Mesendoderm (in vitro differentiated cells): ENCODE results near the gene RAB28.

Source experiments
- DNase-seq: peaks from one replicate; pipeline ENCODE4 v3.0.0; 2013
- H2AK5ac ChIP-seq: 2 replicates; pipeline ENCODE4 v1.6.1; 2013; ENCODE audit warnings: low read length, inconsistent platforms
- H2BK120ac ChIP-seq: 2 replicates; pipeline ENCODE4 v1.6.1; 2013; ENCODE audit warnings: low read depth, mild to moderate bottlenecking, low read length, moderate library complexity, mixed read lengths
- H2BK15ac ChIP-seq: replicated peaks from 2 replicates; pipeline ENCODE4 v1.6.1; 2013; ENCODE audit warnings: low read depth, mild to moderate bottlenecking, moderate library complexity
- H2BK5ac ChIP-seq: 2 replicates; pipeline ENCODE4 v1.6.1; 2013; ENCODE audit warnings: low read length, inconsistent platforms
- H3K18ac ChIP-seq: 2 replicates; pipeline ENCODE4 v1.6.1; 2013; ENCODE audit warnings: mild to moderate bottlenecking, low read length, mixed read lengths
- H3K23ac ChIP-seq: one replicate; pipeline ENCODE4 v1.6.1; 2013; ENCODE audit warnings: low read length
- H3K27ac ChIP-seq: 2 replicates; pipeline ENCODE4 v1.5.1; 2013; ENCODE audit warnings: low read depth, mild to moderate bottlenecking, inconsistent platforms, low read length, moderate library complexity
- H3K27me3 ChIP-seq: 2 replicates; pipeline ENCODE4 v1.6.1; 2013; ENCODE audit warnings: low read length, control low read depth, mild to moderate bottlenecking, inconsistent platforms; ENCODE audit not compliant: insufficient read depth, poor library complexity
- H3K36me3 ChIP-seq: 2 replicates; pipeline ENCODE4 v1.6.1; 2013; ENCODE audit warnings: low read length, inconsistent platforms; ENCODE audit not compliant: control insufficient read depth, insufficient read depth
- H3K4ac ChIP-seq: one replicate; pipeline ENCODE4 v1.6.1; 2013; ENCODE audit warnings: low read depth, mild to moderate bottlenecking, low read length, moderate library complexity
- H3K4me1 ChIP-seq: 2 replicates; pipeline ENCODE4 v1.6.1; 2013; ENCODE audit warnings: low read depth, low read length, inconsistent platforms; ENCODE audit not compliant: control insufficient read depth
- H3K4me2 ChIP-seq: 2 replicates; pipeline ENCODE4 v1.6.1; 2013; ENCODE audit warnings: low read length
- H3K4me3 ChIP-seq: 2 replicates; pipeline ENCODE4 v1.5.1; 2013; ENCODE audit warnings: mild to moderate bottlenecking, low read length
- H3K56ac ChIP-seq: one replicate; pipeline ENCODE4 v1.6.1; 2013; ENCODE audit warnings: low read length
- H3K79me1 ChIP-seq: 2 replicates; pipeline ENCODE4 v1.6.1; 2013; ENCODE audit warnings: low read length, inconsistent platforms
- H3K79me2 ChIP-seq: 2 replicates; pipeline ENCODE4 v1.6.1; 2013; ENCODE audit warnings: mild to moderate bottlenecking, low read length; ENCODE audit not compliant: control insufficient read depth, insufficient read depth
- H3K9ac ChIP-seq: 2 replicates; pipeline ENCODE4 v1.6.1; 2013; ENCODE audit warnings: low read length, inconsistent platforms
- H4K5ac ChIP-seq: one replicate; pipeline ENCODE4 v1.6.1; 2013; ENCODE audit warnings: low read length
- H4K8ac ChIP-seq: one replicate; pipeline ENCODE4 v1.6.1; 2013; ENCODE audit warnings: low read depth, mild to moderate bottlenecking, control low read depth, low read length, moderate library complexity
- WGBS: extraction: QIAGEN DNeasy Blood & Tissue Kit; methylation state at CpG from one replicate; pipeline ENCODE4 v1.1.7; 2013; ENCODE audit warnings: low lambda C conversion rate, missing lambda C conversion rate; ENCODE audit not compliant: insufficient coverage; ENCODE audit errors: extremely low coverage; 5-methylcytosine and 5-hydroxymethylcytosine counted together

The RAB28 gene

GRCh38 chr4:13454786-13455185 lies 29.4 kb downstream of the RAB28 start:
- no CpG with 5 or more reads among the region's 1 CpG for WGBS

GRCh38 chr4:13452927-13453579 lies 31.1 kb downstream of the RAB28 start:
- DNase-seq, result no peak
- no peak overlapping the region for H3K9ac ChIP-seq
- H4K8ac ChIP-seq, result no peak overlapping the region
- no peaks in the 10 kb centered on the region for H3K36me3 ChIP-seq
- no peak overlapping the region for H3K4me3 ChIP-seq
- H2BK5ac ChIP-seq, result no peak overlapping the region
- H3K27ac ChIP-seq, result no peak overlapping the region
- H3K18ac ChIP-seq, result no peak overlapping the region
- H3K23ac ChIP-seq, result no peak overlapping the region
- no peak overlapping the region for H2BK120ac ChIP-seq
- H3K4me1 ChIP-seq, result no peaks in the 10 kb centered on the region
- no peaks in the 10 kb centered on the region for H3K79me2 ChIP-seq
- H2BK15ac ChIP-seq, result no peak overlapping the region
- H2AK5ac ChIP-seq, result no peak overlapping the region
- H3K27me3 ChIP-seq, result no peaks in the 10 kb centered on the region
- no CpG with 5 or more reads among the region's 1 CpG for WGBS
- H4K5ac ChIP-seq, result no peak overlapping the region
- no peak overlapping the region for H3K4ac ChIP-seq
- no peak overlapping the region for H3K56ac ChIP-seq
- H3K79me1 ChIP-seq, result no peaks in the 10 kb centered on the region
- no peak overlapping the region for H3K4me2 ChIP-seq

More at GRCh38 chr4:13454786-13455185, 29.4 kb downstream of the RAB28 start:
- H3K4ac ChIP-seq, result no peak overlapping the region
- no peak overlapping the region for H3K23ac ChIP-seq
- H3K79me1 ChIP-seq, result no peaks in the 10 kb centered on the region
- H3K27ac ChIP-seq, result no peak overlapping the region
- H3K27me3 ChIP-seq, result no peaks in the 10 kb centered on the region
- no peak overlapping the region for H2AK5ac ChIP-seq
- H2BK5ac ChIP-seq, result no peak overlapping the region
- H4K5ac ChIP-seq, result no peak overlapping the region
- no peak overlapping the region for H3K9ac ChIP-seq
- no peak overlapping the region for H2BK120ac ChIP-seq
- no peak overlapping the region for H2BK15ac ChIP-seq
- H3K4me3 ChIP-seq, result no peak overlapping the region
- H3K4me2 ChIP-seq, result no peak overlapping the region
- H3K4me1 ChIP-seq, result no peaks in the 10 kb centered on the region
- no peak for DNase-seq
- H3K18ac ChIP-seq, result no peak overlapping the region
- H3K79me2 ChIP-seq, result no peaks in the 10 kb centered on the region
- H3K56ac ChIP-seq, result no peak overlapping the region
- H4K8ac ChIP-seq, result no peak overlapping the region
- no peaks in the 10 kb centered on the region for H3K36me3 ChIP-seq

GRCh38 chr4:13449590-13449989 lies 34.5 kb downstream of the RAB28 start:
- no peak overlapping the region for H3K23ac ChIP-seq
- H3K4me1 ChIP-seq, result peaks cover 3% of the 10 kb centered on the region
- no peak overlapping the region for H3K4ac ChIP-seq
- H3K27me3 ChIP-seq, result no peaks in the 10 kb centered on the region
- WGBS, result no CpG with 5 or more reads among the region's 2 CpGs
- no peak overlapping the region for H3K56ac ChIP-seq
- H4K8ac ChIP-seq, result no peak overlapping the region
- H2BK120ac ChIP-seq, result no peak overlapping the region
- no peak overlapping the region for H3K4me2 ChIP-seq
- no peak overlapping the region for H4K5ac ChIP-seq
- H3K27ac ChIP-seq, result no peak overlapping the region
- H2AK5ac ChIP-seq, result no peak overlapping the region
- H2BK5ac ChIP-seq, result no peak overlapping the region
- no peak overlapping the region for H2BK15ac ChIP-seq
- H3K9ac ChIP-seq, result no peak overlapping the region
- H3K79me2 ChIP-seq, result no peaks in the 10 kb centered on the region
- no peak overlapping the region for H3K4me3 ChIP-seq
- no peaks in the 10 kb centered on the region for H3K36me3 ChIP-seq
- H3K18ac ChIP-seq, result no peak overlapping the region
- H3K79me1 ChIP-seq, result no peaks in the 10 kb centered on the region
- no peak for DNase-seq

GRCh38 chr4:13445841-13446790 lies 38.0 kb downstream of the RAB28 start:
- peak overlapping the region; percentile 64 for H3K27ac ChIP-seq
- peak overlapping the region; percentile 63 for H2BK5ac ChIP-seq
- peak overlapping the region; percentile 73 for H3K18ac ChIP-seq
- H3K9ac ChIP-seq, result peak overlapping the region; percentile 71
- peak overlapping the region; percentile 39 for H2BK120ac ChIP-seq
- peak overlapping the region; percentile 92 for H3K23ac ChIP-seq
- H2BK15ac ChIP-seq, result no peak overlapping the region
- H3K4ac ChIP-seq, result peak overlapping the region; percentile 63
- no peaks in the 10 kb centered on the region for H3K36me3 ChIP-seq
- H4K8ac ChIP-seq, result no peak overlapping the region
- H3K27me3 ChIP-seq, result no peaks in the 10 kb centered on the region
- no peak overlapping the region for H2AK5ac ChIP-seq
- H3K4me3 ChIP-seq, result peak overlapping the region; percentile 74
- H3K4me1 ChIP-seq, result peaks cover 3% of the 10 kb centered on the region
- WGBS, result no CpG with 5 or more reads among the region's 22 CpGs
- peak overlapping the region; percentile 92 for H3K56ac ChIP-seq
- no peaks in the 10 kb centered on the region for H3K79me2 ChIP-seq
- peak overlapping the region; percentile 67 for H3K4me2 ChIP-seq
- H3K79me1 ChIP-seq, result no peaks in the 10 kb centered on the region
- no peak overlapping the region for H4K5ac ChIP-seq
- peak; percentile 91 for DNase-seq

GRCh38 chr4:13441506-13441905 lies 42.6 kb downstream of the RAB28 start:
- Histone ChIP-seq H2BK5ac (no peak overlapping the region), H3K4me2 (no peak overlapping the region), H3K18ac (no peak overlapping the region), H3K79me2 (no peaks in the 10 kb centered on the region), H3K56ac (no peak overlapping the region), H3K4ac (no peak overlapping the region), H2BK120ac (no peak overlapping the region), H3K36me3 (no peaks in the 10 kb centered on the region), H3K4me1 (no peaks in the 10 kb centered on the region), H3K9ac (no peak overlapping the region), H3K27me3 (no peaks in the 10 kb centered on the region), H4K8ac (no peak overlapping the region), H3K79me1 (no peaks in the 10 kb centered on the region), H3K4me3 (no peak overlapping the region), H2AK5ac (no peak overlapping the region), H3K27ac (no peak overlapping the region), H2BK15ac (no peak overlapping the region), H3K23ac (no peak overlapping the region), H4K5ac (no peak overlapping the region)
- DNase-seq, result no peak
